HG03342 (cell line): ENCODE data around the gene WNK2.

Source experiments
- ATAC-seq: cut with Tn5 transposase; IDR thresholded peaks from one replicate; pipeline ENCODE4 v1.9.1; 2021; ENCODE audit warnings: mild to moderate bottlenecking, moderate library complexity; ENCODE audit not compliant: unreplicated experiment

WNK2 gene

DNA sequence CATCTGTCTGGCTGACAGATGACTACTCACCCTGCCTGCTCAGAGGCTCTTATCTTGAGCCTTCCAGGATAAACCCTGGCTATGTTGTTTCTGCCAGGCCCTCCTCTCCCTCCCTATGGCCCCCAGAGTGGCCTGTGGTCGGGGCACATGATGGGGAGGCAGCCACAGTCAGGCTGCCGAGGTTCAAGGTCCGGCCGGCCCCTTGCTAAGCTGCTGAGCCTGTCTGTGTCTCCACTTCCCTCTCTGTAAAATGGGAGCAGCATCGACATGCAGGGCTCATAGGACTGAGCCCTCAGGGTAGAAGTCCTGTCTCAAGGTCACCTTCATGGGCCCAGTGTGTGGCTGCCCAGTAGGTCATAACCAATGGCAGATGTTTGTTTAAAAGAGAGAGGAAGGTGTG lies 28.5 kb downstream of the WNK2 start:
- no peak for ATAC-seq

GRCh38 chr9:93216073-93216365 lies 32.1 kb downstream of the WNK2 start:
- ATAC-seq, result no peak

GRCh38 chr9:93217706-93218105 lies 33.8 kb downstream of the WNK2 start:
- ATAC-seq, result no peak

DNA sequence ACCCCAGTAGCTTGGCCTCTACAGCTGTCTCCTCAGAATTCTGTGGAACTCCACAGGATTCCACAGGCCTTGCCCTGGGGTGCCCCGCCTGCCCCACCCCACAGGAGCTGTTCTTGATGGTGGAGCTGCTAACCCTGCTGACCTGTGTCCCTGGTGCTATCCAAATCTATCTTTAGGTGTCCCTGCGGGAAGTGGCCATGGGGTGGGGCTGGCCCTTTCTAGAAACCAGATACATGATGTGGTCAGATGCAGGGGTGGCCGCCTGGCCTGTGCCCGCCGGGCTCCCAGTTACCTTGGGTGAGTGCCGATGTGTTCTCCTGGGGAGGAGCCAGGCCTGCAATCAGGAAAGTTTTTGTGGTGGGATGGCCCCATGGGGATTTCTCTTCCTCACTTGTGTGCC lies 34.2 kb downstream of the WNK2 start:
- no peak for ATAC-seq

DNA sequence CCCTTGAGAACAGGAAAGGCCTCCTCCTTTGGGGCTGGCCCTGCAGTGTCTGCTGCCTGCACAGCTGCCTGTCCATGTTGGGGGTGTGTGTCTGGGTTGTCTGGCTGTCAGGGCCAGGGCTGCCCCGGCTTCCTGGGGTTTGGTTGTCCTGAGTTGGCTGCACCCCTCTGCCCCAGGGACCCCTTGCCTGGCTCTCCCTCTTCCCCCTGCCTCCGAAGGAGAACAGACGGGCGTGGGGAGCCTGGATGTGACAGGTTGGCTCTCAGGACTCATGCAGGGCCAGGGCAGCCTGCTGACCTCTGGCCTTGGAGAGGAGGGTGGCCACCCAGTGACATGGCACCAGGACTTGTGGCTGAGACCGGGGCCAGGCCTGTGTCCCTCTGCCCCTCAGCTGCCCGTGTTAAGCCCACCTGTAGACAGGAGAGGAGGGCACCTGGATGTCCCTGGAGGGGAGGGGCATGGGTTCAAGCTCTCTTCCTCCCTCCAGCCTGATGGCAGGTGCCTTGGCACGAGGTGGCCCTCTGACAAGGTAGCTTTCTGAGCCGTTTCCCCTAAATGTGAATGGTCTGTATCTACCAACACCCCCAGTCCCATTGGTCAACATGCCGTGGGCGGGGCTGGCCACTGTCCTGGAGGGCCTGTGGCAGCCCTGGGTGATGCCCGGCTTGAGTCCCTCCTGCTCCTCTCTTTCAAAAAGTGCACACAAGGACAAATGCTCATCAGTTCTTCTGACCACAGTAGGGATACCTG lies 34.9 kb downstream of the WNK2 start:
- no peak for ATAC-seq

DNA sequence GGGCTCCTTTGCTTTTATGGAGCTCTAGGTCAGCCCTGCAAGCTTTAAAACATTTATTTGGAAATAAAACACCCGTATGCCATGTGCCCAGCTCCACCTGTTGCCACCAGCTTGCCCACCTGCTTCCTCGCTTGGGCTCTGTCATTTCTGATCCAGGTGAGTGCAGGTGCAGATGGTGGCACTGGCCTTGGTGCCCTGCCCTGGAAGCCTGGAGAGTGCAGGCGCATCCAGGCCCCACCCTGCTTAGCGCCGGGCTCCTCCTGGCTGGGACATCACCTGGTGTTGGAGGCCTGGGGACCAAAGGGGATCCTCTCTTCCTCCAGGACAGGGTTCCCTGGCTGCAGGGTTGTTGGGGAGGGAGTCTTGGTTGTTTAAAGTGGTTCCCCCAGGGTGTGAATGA lies 35.8 kb downstream of the WNK2 start:
- ATAC-seq, result no peak

DNA sequence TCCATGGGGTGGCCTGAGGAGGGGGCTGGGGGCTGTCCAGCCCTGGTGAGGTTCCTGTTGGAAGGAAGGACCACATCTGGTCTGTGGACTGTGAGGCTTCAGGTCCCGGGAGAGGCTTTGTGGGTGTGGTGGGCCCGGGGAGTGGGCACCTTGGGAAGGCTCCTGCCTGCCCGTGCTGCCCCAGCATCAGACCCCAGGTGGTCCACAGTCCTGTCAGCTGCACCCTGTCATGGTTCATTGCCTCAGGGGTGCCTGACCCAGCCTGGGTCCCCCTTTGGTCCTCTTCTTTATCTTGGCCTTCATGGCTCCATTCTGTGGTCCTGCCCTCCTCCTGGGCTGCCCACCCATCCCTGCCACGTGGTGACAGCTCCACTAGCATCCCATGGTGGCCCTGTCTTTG lies 36.7 kb downstream of the WNK2 start:
- no peak for ATAC-seq

- no peak for ATAC-seq
These were observed 37.1 kb downstream of the WNK2 start for GRCh38 chr9:93221044-93221443.

DNA sequence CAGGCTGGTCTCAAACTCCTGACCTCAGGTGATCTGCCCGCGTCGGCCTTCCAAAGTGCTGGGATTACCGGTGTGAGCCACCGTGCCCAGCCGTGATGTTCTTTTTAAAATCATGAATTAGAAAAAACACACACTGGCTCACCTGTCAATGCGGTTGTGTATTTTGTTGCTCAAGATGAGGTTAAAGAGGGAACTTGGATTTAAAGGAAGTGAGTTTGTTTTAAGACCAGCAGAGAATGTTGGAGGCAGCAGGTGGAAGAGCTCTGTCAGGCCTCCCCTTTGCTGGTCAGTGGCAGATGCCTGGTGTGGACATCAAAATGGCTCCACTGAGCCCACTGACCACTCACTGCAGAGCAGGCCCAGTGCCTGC lies 38.9 kb downstream of the WNK2 start:
- ATAC-seq, result no peak

- no peak for ATAC-seq
These were observed 39.6 kb downstream of the WNK2 start for GRCh38 chr9:93223260-93224180.

- ATAC-seq, result no peak
These were observed 40.7 kb downstream of the WNK2 start for GRCh38 chr9:93224591-93224990.

GRCh38 chr9:93225417-93225816 lies 41.5 kb downstream of the WNK2 start:
- no peak for ATAC-seq

- ATAC-seq, result no peak
These were observed 42.0 kb downstream of the WNK2 start for GRCh38 chr9:93225892-93226291.

- ATAC-seq, result no peak
These were observed 42.9 kb downstream of the WNK2 start for GRCh38 chr9:93226819-93227218.

- no peak for ATAC-seq
These were observed 44.1 kb downstream of the WNK2 start for GRCh38 chr9:93228030-93228429.

DNA sequence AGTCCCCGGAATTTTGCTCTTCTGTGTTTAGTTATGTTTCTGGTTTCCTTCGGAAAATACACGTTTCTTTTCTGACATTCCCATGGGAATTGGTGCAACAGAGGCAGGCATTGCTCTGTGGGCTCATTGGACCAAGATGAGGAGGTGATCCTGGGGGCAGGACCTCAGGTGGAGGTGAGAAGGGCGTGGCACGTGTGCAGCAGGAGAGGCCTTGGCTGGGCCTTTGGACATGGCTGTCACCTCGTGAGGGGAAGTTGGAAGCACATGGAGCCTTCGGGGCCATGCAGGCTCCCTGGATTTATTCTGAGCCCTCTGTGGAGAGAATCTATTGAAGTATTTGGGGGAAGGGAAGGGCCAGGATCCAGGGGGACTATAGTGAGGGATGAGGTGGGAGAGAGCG lies 44.5 kb downstream of the WNK2 start:
- no peak for ATAC-seq

DNA sequence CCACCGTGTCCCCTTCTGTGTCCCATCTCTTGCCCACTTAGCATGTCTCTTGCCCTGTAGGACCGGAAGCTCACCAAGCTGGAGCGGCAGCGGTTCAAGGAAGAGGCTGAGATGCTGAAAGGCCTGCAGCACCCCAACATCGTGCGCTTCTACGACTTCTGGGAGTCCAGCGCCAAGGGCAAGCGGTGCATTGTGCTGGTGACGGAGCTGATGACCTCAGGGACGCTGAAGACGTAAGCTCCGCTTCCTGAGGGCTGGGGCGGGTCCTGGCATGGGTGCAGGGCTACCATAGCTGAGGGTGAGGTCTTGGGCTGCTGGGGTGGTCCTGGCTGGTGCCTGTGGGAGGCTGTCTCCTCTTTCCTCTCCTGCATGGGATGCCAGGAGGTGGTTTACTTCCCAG lies 45.7 kb downstream of the WNK2 start:
- ATAC-seq, result no peak

- ATAC-seq, result no peak
These were observed 46.2 kb downstream of the WNK2 start for GRCh38 chr9:93230185-93230584.

GRCh38 chr9:93230601-93231000 lies 46.7 kb downstream of the WNK2 start:
- no peak for ATAC-seq

DNA sequence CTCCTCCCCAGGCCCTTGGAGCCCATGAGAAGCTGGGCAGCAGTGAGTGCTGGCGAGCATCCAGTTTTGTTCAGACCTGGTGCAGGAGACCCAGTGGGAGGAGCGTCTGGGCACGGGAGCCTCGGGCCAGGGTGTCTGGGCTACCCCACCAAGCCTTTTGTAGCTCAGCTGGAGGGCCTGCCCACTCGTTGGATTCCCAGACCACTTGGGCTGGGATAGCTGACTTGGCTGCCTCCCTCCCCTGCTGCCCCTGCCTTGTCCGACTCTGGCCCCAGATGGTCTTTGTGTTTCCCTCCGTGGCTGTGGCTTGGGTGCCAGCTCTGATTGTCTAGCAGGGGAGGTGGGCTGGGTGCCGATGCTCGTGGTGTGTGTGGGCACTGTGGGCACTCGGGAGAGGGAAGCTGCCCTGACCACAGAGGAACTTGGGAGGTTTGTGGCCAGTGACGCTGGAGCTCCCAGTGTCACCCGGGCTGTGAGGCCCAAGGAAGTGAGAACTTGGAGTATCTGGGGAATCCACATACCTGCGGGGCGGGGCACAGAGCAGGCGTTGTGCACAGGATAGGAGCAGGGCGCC lies 47.3 kb downstream of the WNK2 start:
- no peak for ATAC-seq

GRCh38 chr9:93231716-93232115 lies 47.8 kb downstream of the WNK2 start:
- no peak for ATAC-seq

DNA sequence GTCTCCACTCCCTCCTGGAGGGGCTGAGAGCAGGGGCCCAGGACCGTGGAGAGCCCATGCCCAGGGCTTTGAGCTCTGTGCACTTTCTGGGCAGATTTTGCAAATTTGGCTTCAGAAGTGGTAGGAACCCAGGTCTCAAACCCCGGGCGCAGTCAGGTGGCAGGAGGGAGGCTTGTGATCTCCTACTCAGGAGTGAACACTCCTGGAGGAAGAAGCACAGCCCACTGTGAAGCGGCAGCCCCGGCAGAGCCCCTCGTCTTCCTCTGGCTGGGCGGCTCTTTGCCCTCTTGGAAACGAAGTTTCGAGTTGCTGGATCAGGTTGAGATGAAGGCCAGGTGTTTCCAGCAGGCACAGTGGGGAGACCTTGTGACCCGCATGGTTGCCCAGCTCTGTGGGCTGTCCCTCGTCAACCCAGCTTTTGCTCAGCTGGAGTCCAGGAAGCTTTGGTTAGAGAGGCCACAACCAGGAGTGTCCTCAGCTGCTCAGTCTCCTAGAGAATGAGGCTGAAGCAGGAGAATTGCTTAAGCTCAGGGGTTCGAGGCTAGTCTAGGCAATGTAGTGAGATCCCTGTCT lies 48.5 kb downstream of the WNK2 start:
- ATAC-seq, result no peak
